ENCODE results near the gene DTNA.
A peak's percentile ranks its signal among the peaks of the same experiment; 100 is the strongest.

Gene DTNA

GRCh38 chr18:34726286-34727004 is 16.3 kb downstream of the DTNA start:
- no peaks in the 10 kb centered on the region for H3K79me2 ChIP-seq (ENCODE audit: insufficient read depth, low read length)
- DNase-seq (no peak), ATAC-seq (ENCODE audit: insufficient read depth, low read depth) (no peak)
- H3K27ac ChIP-seq (ENCODE audit: low read length): no peak overlapping the region
- no peaks in the 10 kb centered on the region for H3K36me3 ChIP-seq (ENCODE audit: insufficient read depth, low read length)
- no peak overlapping the region for H2AFZ ChIP-seq (ENCODE audit: low read depth, low read length)
- H3K9me3 ChIP-seq (ENCODE audit: insufficient read depth, low read length, severe bottlenecking): no peaks in the 10 kb centered on the region
- no peaks in the 10 kb centered on the region for H4K20me1 ChIP-seq (ENCODE audit: insufficient read depth, low read length)
- no peak overlapping the region for H3K4me2 ChIP-seq (ENCODE audit: insufficient read depth, low read length)
- TF ChIP-seq CTCF (IDR thresholded peaks at IDR 0.05; ENCODE audit: borderline replicate concordance, extremely low read depth, low read length, poor library complexity, severe bottlenecking) (no peak), EZH2 (IDR thresholded peaks at IDR 0.05; ENCODE audit: borderline replicate concordance, low read depth, low read length, severe bottlenecking) (no peak)
- no peaks in the 10 kb centered on the region for H3K27me3 ChIP-seq (ENCODE audit: insufficient read depth, low read length, poor library complexity)
- H3K4me1 ChIP-seq (ENCODE audit: insufficient read depth, low read length): no peaks in the 10 kb centered on the region
- H3K4me3 ChIP-seq (ENCODE audit: low read depth in 1 of 2, low read length in 2 of 2): no peak overlapping the region
- no peak overlapping the region for H3K9ac ChIP-seq (ENCODE audit: low read depth, low read length)

GRCh38 chr18:34729264-34729663 is 19.2 kb downstream of the DTNA start:
- no peak for DNase-seq
- Histone ChIP-seq H2AFZ (ENCODE audit: low read depth, low read length) (no peak overlapping the region), H3K4me1 (ENCODE audit: insufficient read depth, low read length) (no peaks in the 10 kb centered on the region), H3K36me3 (ENCODE audit: insufficient read depth, low read length) (no peaks in the 10 kb centered on the region), H3K9me3 (ENCODE audit: insufficient read depth, low read length, severe bottlenecking) (no peaks in the 10 kb centered on the region), H3K9ac (ENCODE audit: low read depth, low read length) (no peak overlapping the region), H3K79me2 (ENCODE audit: insufficient read depth, low read length) (no peaks in the 10 kb centered on the region), H3K27me3 (ENCODE audit: insufficient read depth, low read length, poor library complexity) (no peaks in the 10 kb centered on the region), H4K20me1 (ENCODE audit: insufficient read depth, low read length) (no peaks in the 10 kb centered on the region), H3K27ac (ENCODE audit: low read length) (no peak overlapping the region), H3K4me2 (ENCODE audit: insufficient read depth, low read length) (no peak overlapping the region), H3K4me3 (ENCODE audit: low read depth in 1 of 2, low read length in 2 of 2) (no peak overlapping the region)
- ATAC-seq (ENCODE audit: insufficient read depth, low read depth): peak; percentile 69; the same call in 1 of the 3 replicates
- peak; percentile 46 for TF ChIP-seq CTCF (IDR thresholded peaks at IDR 0.05; ENCODE audit: borderline replicate concordance, extremely low read depth, low read length, poor library complexity, severe bottlenecking)
- TF ChIP-seq EZH2 (IDR thresholded peaks at IDR 0.05; ENCODE audit: borderline replicate concordance, low read depth, low read length, severe bottlenecking): no peak

GRCh38 chr18:34729740-34730355 is 19.8 kb downstream of the DTNA start:
- Histone ChIP-seq H3K9ac (ENCODE audit: low read depth, low read length) (no peak overlapping the region), H2AFZ (ENCODE audit: low read depth, low read length) (no peak overlapping the region), H4K20me1 (ENCODE audit: insufficient read depth, low read length) (no peaks in the 10 kb centered on the region), H3K4me1 (ENCODE audit: insufficient read depth, low read length) (no peaks in the 10 kb centered on the region), H3K4me2 (ENCODE audit: insufficient read depth, low read length) (no peak overlapping the region), H3K4me3 (ENCODE audit: low read depth in 1 of 2, low read length in 2 of 2) (no peak overlapping the region), H3K79me2 (ENCODE audit: insufficient read depth, low read length) (no peaks in the 10 kb centered on the region), H3K9me3 (ENCODE audit: insufficient read depth, low read length, severe bottlenecking) (no peaks in the 10 kb centered on the region), H3K36me3 (ENCODE audit: insufficient read depth, low read length) (no peaks in the 10 kb centered on the region), H3K27me3 (ENCODE audit: insufficient read depth, low read length, poor library complexity) (no peaks in the 10 kb centered on the region), H3K27ac (ENCODE audit: low read length) (no peak overlapping the region)
- ATAC-seq (ENCODE audit: insufficient read depth, low read depth) (no peak), DNase-seq (no peak)
- TF ChIP-seq CTCF (IDR thresholded peaks at IDR 0.05; ENCODE audit: borderline replicate concordance, extremely low read depth, low read length, poor library complexity, severe bottlenecking): no peak
- no peak for TF ChIP-seq EZH2 (IDR thresholded peaks at IDR 0.05; ENCODE audit: borderline replicate concordance, low read depth, low read length, severe bottlenecking)

All from DND-41 (cell line).